Smooth muscle cell (in vitro differentiated cells): Measurements from ENCODE around the gene PLXNA4. TPM values are rescaled to one million over a fixed set of nuclear protein-coding genes. Genes with fewer than 3 reads are reported as not detected.
A peak's percentile ranks its signal among the peaks of the same experiment; 100 is the strongest.

ENCODE experiments used
- DNase-seq: peaks from one replicate; lab custom pipeline; 2025; ENCODE audit not compliant: unreplicated experiment; lab: John Stamatoyannopoulos, UW
- H2AFZ ChIP-seq: fragments of 200-600 bp; sonication (generic); 2 replicates; pipeline ENCODE4 v1.6.0; 2016; ENCODE audit warnings: antibody characterized with exemption, low read depth, mild to moderate bottlenecking
- H3F3A ChIP-seq: fragments of 200-600 bp; sonication (generic); 2 replicates; pipeline ENCODE4 v1.6.0; 2017; ENCODE audit warnings: antibody characterized with exemption, low read depth
- H3K27ac ChIP-seq: fragments of 200-600 bp; sonication (generic); 2 replicates; pipeline ENCODE4 v1.5.1; 2016; ENCODE audit warnings: low read depth, mild to moderate bottlenecking
- H3K27me3 ChIP-seq: fragments of 200-600 bp; sonication (generic); 2 replicates; pipeline ENCODE4 v1.6.1; 2016; ENCODE audit warnings: low read depth, mild to moderate bottlenecking
- H3K36me3 ChIP-seq: fragments of 200-600 bp; sonication (generic); 2 replicates; pipeline ENCODE4 v1.5.1; 2016; ENCODE audit warnings: low read depth
- H3K4me1 ChIP-seq: fragments of 200-600 bp; sonication (generic); 2 replicates; pipeline ENCODE4 v1.5.1; 2016; ENCODE audit warnings: low read depth
- H3K4me2 ChIP-seq: fragments of 200-600 bp; sonication (generic); 2 replicates; pipeline ENCODE4 v1.6.0; 2016; ENCODE audit warnings: mild to moderate bottlenecking
- H3K4me3 ChIP-seq: fragments of 200-600 bp; sonication (generic); 2 replicates; pipeline ENCODE4 v1.5.1; 2016; ENCODE audit warnings: mild to moderate bottlenecking
- H3K79me2 ChIP-seq: fragments of 200-600 bp; sonication (generic); 2 replicates; pipeline ENCODE4 v1.6.0; 2016; ENCODE audit warnings: low read depth, mild to moderate bottlenecking
- H3K9ac ChIP-seq: fragments of 200-600 bp; sonication (generic); 2 replicates; pipeline ENCODE4 v1.6.0; 2016; ENCODE audit warnings: low read depth
- H3K9me3 ChIP-seq: fragments of 200-600 bp; sonication (generic); replicated peaks from 2 replicates; pipeline ENCODE4 v1.5.1; 2016; ENCODE audit warnings: low read depth
- H4K20me1 ChIP-seq: fragments of 200-600 bp; sonication (generic); 2 replicates; pipeline ENCODE4 v1.6.0; 2016; ENCODE audit warnings: low read depth
- whole genome bisulfite sequencing: methylation state at CpG from one replicate; pipeline ENCODE4 v1.1.7; 2016; ENCODE audit warnings: low lambda C conversion rate; 5-methylcytosine and 5-hydroxymethylcytosine counted together
- polyA plus RNA-seq: library from polyadenylated mRNA; unstranded; fragments of >200 nt; fragmentation: Nextera tagmentation; extraction: Ambion mirVana; gene quantifications from 2 replicates; pipeline ENCODE4 v1.2.1, GENCODE V29; 2016
- total RNA-seq: library from RNA; depleted of rRNA; stranded (reverse); fragments of >200 nt; gene quantifications from 2 replicates; pipeline ENCODE4 v1.2.3, GENCODE V29; 2014
- TF ChIP-seq, protein P1 (sequence below): fragments of 200-600 bp; sonication (generic); IDR thresholded peaks from 2 replicates; pipeline ENCODE4 v1.5.1; 2017; ENCODE audit warnings: borderline replicate concordance, mild to moderate bottlenecking, antibody characterized with exemption; ENCODE audit not compliant: insufficient read depth, poor library complexity, severe bottlenecking

The PLXNA4 gene
- total and polyA plus RNA-seq, 2 experiments from 2014 or later = 8.5 to 9.9 TPM

DNA sequence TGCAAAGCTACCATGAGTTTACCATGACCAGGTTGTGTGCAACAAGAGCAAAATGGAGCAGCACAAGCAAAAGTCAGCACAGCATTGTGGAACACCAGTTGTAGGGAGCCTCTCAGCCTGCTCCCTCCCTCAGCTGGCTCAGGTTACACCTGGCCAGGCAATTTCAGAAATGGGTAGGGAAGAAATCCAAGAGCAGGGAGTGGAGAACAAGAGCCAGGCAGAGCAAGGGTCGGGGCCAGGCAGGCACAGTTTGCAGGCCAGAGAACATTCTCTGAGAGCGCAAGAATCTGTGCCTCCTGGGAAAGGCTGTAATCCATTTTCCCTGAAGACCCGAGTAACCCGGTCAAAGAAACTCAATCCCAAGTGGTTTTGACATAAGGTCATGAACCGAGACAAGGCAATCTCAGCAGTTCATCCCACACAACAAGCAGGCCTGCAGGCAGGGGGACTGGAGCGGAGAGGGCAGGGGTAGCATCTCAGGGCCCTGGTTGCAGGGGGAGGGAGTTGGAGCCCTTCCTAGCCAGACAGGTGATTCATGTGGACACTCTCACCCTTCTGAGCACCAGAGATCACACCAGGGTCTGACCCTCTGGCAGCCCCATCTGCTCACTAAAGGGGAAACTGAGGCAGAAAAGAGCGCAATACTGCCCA lies 258.4 kb downstream of the PLXNA4 start:
- no peaks in the 10 kb centered on the region for H3K4me1 ChIP-seq
- H3K9me3 ChIP-seq = no peaks in the 10 kb centered on the region
- 84% methylated on average over 7 of the region's 7 CpGs for WGBS
- peak overlapping the region; percentile 58 for H3K4me2 ChIP-seq
- no peaks in the 10 kb centered on the region for H3K79me2 ChIP-seq
- no peaks in the 10 kb centered on the region for H3F3A ChIP-seq
- H3K9ac ChIP-seq = no peak overlapping the region
- H3K27me3 ChIP-seq = no peaks in the 10 kb centered on the region
- no peaks in the 10 kb centered on the region for H3K36me3 ChIP-seq
- DNase-seq = no peak
- H3K27ac ChIP-seq = no peak overlapping the region
- TF ChIP-seq, protein P1, sequence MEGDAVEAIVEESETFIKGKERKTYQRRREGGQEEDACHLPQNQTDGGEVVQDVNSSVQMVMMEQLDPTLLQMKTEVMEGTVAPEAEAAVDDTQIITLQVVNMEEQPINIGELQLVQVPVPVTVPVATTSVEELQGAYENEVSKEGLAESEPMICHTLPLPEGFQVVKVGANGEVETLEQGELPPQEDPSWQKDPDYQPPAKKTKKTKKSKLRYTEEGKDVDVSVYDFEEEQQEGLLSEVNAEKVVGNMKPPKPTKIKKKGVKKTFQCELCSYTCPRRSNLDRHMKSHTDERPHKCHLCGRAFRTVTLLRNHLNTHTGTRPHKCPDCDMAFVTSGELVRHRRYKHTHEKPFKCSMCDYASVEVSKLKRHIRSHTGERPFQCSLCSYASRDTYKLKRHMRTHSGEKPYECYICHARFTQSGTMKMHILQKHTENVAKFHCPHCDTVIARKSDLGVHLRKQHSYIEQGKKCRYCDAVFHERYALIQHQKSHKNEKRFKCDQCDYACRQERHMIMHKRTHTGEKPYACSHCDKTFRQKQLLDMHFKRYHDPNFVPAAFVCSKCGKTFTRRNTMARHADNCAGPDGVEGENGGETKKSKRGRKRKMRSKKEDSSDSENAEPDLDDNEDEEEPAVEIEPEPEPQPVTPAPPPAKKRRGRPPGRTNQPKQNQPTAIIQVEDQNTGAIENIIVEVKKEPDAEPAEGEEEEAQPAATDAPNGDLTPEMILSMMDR = no peak
- H2AFZ ChIP-seq = no peak overlapping the region
- no peak overlapping the region for H3K4me3 ChIP-seq
- H4K20me1 ChIP-seq = no peaks in the 10 kb centered on the region

DNA sequence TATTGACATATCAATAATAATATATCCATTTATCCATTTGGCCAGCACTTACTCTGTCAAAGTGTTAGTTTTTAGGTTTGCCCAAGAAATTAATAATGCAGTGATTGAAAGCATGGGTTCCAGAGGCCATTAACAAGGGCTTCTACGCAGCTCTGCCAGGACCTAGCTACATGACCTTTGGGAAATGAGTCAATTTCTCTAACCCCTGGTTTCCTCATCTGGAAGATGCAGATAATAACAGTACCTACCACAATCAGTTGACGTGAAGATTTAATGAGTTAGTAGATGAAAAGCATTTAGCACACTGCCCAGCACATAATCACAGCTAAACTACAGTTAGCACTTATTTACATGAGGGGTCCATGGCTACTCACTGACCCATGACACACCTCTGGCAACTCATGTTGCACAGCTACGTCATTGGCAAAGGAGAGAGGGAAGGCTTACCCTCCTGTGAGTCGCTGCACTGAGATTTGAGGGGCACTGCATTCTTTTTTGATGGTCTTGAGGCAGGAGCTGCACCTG lies 263.7 kb downstream of the PLXNA4 start:
- no peaks in the 10 kb centered on the region for H3K79me2 ChIP-seq
- H4K20me1 ChIP-seq = no peaks in the 10 kb centered on the region
- H3K4me1 ChIP-seq = peaks cover 5% of the 10 kb centered on the region
- H3K4me2 ChIP-seq = no peak overlapping the region
- H3K27me3 ChIP-seq = no peaks in the 10 kb centered on the region
- H3F3A ChIP-seq = no peaks in the 10 kb centered on the region
- 71% methylated on average over 4 of the region's 4 CpGs for WGBS
- H3K9me3 ChIP-seq = no peaks in the 10 kb centered on the region
- H3K27ac ChIP-seq = peak overlapping the region; percentile 93
- H3K4me3 ChIP-seq = no peak overlapping the region
- no peak for DNase-seq
- H3K9ac ChIP-seq = no peak overlapping the region
- TF ChIP-seq, protein P1 = no peak
- H3K36me3 ChIP-seq = no peaks in the 10 kb centered on the region
- no peak overlapping the region for H2AFZ ChIP-seq

DNA sequence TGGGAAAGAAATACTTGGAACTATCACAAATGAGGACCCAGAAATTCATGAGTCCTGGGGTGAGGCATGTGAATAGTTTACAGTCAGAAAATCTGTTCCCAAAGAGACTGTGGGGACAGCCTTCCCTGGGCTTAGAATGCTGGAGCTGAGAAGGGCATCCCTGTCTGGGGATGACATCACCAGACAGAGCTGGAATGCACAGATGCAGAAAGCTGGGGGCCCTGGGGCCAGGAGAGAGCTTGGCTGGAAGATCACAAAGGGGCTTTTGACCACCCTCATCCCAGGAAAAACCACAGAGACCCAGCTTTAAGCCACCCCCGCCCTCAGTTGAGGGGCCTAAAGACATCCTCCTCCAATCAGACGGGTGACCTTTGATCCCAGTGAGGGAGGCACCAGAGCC lies 264.5 kb downstream of the PLXNA4 start:
- H3K36me3 ChIP-seq = no peaks in the 10 kb centered on the region
- H3K27ac ChIP-seq = peak overlapping the region; percentile 93
- H3K4me1 ChIP-seq = peaks cover 5% of the 10 kb centered on the region
- no peak overlapping the region for H3K4me3 ChIP-seq
- H3K27me3 ChIP-seq = no peaks in the 10 kb centered on the region
- peak overlapping the region; percentile 74 for H3K4me2 ChIP-seq
- no peaks in the 10 kb centered on the region for H4K20me1 ChIP-seq
- WGBS = 26% methylated on average over 2 of the region's 2 CpGs
- no peaks in the 10 kb centered on the region for H3K9me3 ChIP-seq
- DNase-seq = no peak
- TF ChIP-seq, protein P1 = no peak
- H3K79me2 ChIP-seq = no peaks in the 10 kb centered on the region
- H2AFZ ChIP-seq = peak overlapping the region; percentile 25
- H3K9ac ChIP-seq = peak overlapping the region; percentile 58
- H3F3A ChIP-seq = no peaks in the 10 kb centered on the region
